DOHH2 (cell line): ENCODE measurements around the gene CCNI2.

Experiments used
- H3F3A ChIP-seq: fragments of 200-600 bp; sonication (generic), shearing (Covaris generic); 2 replicates; pipeline ENCODE4 v1.6.0; 2016; ENCODE audit warnings: antibody characterized with exemption, mild to moderate bottlenecking; ENCODE audit not compliant: control insufficient read depth, insufficient read depth
- H3K27ac ChIP-seq: fragments of 200-600 bp; sonication (generic); 2 replicates; pipeline ENCODE4 v1.5.1; 2014; ENCODE audit warnings: low read depth, mild to moderate bottlenecking, low read length, moderate library complexity
- H3K27me3 ChIP-seq: fragments of 200-600 bp; sonication (generic); 2 replicates; pipeline ENCODE4 v1.6.1; 2014; ENCODE audit warnings: mild to moderate bottlenecking, low read length, mixed read lengths; ENCODE audit not compliant: control insufficient read depth
- H3K36me3 ChIP-seq: fragments of 200-600 bp; sonication (generic); 2 replicates; pipeline ENCODE4 v1.6.1; 2014; ENCODE audit warnings: mild to moderate bottlenecking, low read length, moderate library complexity, mixed read lengths; ENCODE audit not compliant: control insufficient read depth
- H3K4me1 ChIP-seq: fragments of 200-600 bp; sonication (generic); 2 replicates; pipeline ENCODE4 v1.6.1; 2014; ENCODE audit warnings: mild to moderate bottlenecking, low read length, mixed read lengths; ENCODE audit not compliant: control insufficient read depth
- H3K4me2 ChIP-seq: fragments of 200-600 bp; sonication (generic); 2 replicates; pipeline ENCODE4 v1.6.0; 2014; ENCODE audit warnings: mild to moderate bottlenecking, low read length, moderate library complexity
- H3K4me3 ChIP-seq: fragments of 200-600 bp; sonication (generic); 2 replicates; pipeline ENCODE4 v1.5.1; 2014; ENCODE audit warnings: mild to moderate bottlenecking, low read length, mixed read lengths
- H3K79me2 ChIP-seq: fragments of 200-600 bp; sonication (generic); 2 replicates; pipeline ENCODE4 v1.6.1; 2014; ENCODE audit warnings: mild to moderate bottlenecking, low read length, mixed read lengths; ENCODE audit not compliant: control insufficient read depth
- H3K9me2 ChIP-seq: fragments of 200-600 bp; sonication (generic); replicated peaks from 2 replicates; pipeline ENCODE4 v1.6.1; 2014; ENCODE audit warnings: mild to moderate bottlenecking, low read length, mixed read lengths; ENCODE audit not compliant: control insufficient read depth
- H3K9me3 ChIP-seq: fragments of 200-600 bp; sonication (generic); 2 replicates; pipeline ENCODE4 v1.6.1; 2014; ENCODE audit warnings: antibody characterized with exemption, low read length, mixed read lengths; ENCODE audit not compliant: control insufficient read depth, insufficient read depth
- H4K20me1 ChIP-seq: fragments of 200-600 bp; sonication (generic); 2 replicates; pipeline ENCODE4 v1.6.0; 2014; ENCODE audit warnings: low read depth, mild to moderate bottlenecking, antibody characterized with exemption, low read length, moderate library complexity; ENCODE audit not compliant: control insufficient read depth, insufficient read depth
- EZH2phosphoT487 ChIP-seq: fragments of 200-600 bp; sonication (generic); IDR thresholded peaks from 2 replicates; pipeline ENCODE4 v1.6.1; 2017; ENCODE audit warnings: borderline replicate concordance, mild to moderate bottlenecking, antibody characterized with exemption, low read length, moderate library complexity, mixed read lengths
- TF ChIP-seq, protein P1 (sequence below): fragments of 200-600 bp; sonication (generic); IDR thresholded peaks from one replicate; pipeline ENCODE4 v1.5.1; 2014; ENCODE audit warnings: antibody characterized with exemption, mild to moderate bottlenecking, low read depth, low read length; ENCODE audit not compliant: poor library complexity, severe bottlenecking

Gene CCNI2

DNA sequence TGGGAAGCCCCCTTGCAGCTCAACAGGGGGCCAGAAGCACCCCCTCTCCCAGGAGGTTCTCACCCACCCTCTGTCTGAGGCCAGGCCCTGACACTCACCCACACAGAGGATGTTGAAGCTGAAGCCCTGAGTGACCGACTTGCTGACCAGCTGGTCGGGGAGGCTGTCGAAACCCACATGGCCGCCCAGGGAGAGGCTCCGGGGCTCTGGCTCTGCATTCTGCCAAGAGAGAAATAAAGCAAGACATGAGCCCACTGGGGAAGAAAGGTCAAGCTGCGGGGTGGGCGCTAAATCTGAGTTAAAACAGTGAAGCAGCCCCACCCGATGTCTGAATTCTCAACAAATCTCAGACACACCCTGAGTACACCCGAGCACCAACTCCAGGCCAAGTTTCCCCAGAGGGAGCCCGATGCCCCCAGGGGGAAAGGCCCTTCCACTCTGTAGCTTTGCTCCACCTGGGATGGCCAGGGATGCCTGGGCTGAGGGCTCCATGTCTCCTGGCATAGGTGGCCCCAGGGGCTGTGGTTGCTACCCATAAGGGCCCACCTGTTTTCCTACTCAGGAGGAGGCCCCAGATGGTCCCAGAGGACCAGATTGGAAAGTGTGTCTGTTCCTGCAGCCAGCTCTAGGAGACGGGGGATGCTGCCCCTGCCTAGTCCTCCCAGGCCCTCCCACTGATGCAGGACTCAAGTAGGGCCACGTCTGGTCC lies 18.2 kb downstream of the CCNI2 start:
- Histone ChIP-seq H3K4me1 (no peaks in the 10 kb centered on the region), H3K4me3 (no peak overlapping the region), H3F3A (no peaks in the 10 kb centered on the region), H3K9me2 (no peaks in the 10 kb centered on the region), H4K20me1 (no peaks in the 10 kb centered on the region), H3K27ac (no peak overlapping the region), H3K9me3 (no peaks in the 10 kb centered on the region), H3K36me3 (no peaks in the 10 kb centered on the region), H3K4me2 (no peak overlapping the region), H3K27me3 (peaks cover 4% of the 10 kb centered on the region), H3K79me2 (no peaks in the 10 kb centered on the region)
- TF ChIP-seq, protein P1, sequence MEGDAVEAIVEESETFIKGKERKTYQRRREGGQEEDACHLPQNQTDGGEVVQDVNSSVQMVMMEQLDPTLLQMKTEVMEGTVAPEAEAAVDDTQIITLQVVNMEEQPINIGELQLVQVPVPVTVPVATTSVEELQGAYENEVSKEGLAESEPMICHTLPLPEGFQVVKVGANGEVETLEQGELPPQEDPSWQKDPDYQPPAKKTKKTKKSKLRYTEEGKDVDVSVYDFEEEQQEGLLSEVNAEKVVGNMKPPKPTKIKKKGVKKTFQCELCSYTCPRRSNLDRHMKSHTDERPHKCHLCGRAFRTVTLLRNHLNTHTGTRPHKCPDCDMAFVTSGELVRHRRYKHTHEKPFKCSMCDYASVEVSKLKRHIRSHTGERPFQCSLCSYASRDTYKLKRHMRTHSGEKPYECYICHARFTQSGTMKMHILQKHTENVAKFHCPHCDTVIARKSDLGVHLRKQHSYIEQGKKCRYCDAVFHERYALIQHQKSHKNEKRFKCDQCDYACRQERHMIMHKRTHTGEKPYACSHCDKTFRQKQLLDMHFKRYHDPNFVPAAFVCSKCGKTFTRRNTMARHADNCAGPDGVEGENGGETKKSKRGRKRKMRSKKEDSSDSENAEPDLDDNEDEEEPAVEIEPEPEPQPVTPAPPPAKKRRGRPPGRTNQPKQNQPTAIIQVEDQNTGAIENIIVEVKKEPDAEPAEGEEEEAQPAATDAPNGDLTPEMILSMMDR, result no peak
- TF ChIP-seq EZH2phosphoT487, result no peak

DNA sequence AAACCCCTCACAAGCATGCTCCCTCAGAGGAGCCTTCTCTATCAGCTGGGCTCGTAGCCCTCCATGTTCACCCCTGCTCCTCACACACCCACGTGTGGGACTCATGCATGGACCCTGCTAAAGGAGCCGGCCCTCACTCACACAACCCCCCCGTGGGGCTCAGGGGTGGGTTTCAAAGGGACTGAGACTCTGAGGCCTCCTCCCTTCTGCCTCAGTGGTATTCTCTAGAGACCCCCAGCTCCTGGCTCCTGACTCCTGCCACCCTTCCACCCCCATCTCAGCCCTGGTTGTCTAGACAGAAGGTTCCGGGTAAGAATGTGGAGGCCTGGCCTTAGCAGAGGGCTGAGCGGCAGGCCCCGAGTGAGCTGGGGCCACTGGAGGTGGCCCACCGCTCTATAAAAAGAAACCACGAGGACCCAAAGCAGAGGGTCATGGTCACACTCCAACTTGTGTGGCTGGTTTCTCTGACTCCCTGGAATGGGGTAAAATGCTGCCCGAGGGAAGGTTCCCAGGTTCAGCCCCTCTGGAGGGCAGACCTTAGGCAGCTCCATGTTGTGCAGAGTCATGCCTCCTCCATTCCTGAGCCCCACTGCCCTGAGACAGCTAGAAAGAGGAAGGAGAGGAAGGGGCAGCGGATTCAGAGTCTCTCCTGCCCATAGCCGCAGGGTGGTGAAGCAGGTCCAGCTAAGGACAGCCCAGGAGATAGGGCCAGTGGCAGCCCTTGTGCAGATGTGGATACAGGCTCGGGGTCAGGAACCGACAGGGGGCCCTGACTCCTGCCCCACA lies 19.0 kb downstream of the CCNI2 start:
- Histone ChIP-seq H3K27ac (no peak overlapping the region), H3K79me2 (no peaks in the 10 kb centered on the region), H3K36me3 (no peaks in the 10 kb centered on the region), H3K27me3 (peaks cover 4% of the 10 kb centered on the region), H3K9me3 (no peaks in the 10 kb centered on the region), H3K9me2 (no peaks in the 10 kb centered on the region), H4K20me1 (no peaks in the 10 kb centered on the region), H3F3A (no peaks in the 10 kb centered on the region), H3K4me1 (no peaks in the 10 kb centered on the region), H3K4me3 (no peak overlapping the region), H3K4me2 (no peak overlapping the region)
- TF ChIP-seq, protein P1, result no peak
- TF ChIP-seq EZH2phosphoT487, result no peak

DNA sequence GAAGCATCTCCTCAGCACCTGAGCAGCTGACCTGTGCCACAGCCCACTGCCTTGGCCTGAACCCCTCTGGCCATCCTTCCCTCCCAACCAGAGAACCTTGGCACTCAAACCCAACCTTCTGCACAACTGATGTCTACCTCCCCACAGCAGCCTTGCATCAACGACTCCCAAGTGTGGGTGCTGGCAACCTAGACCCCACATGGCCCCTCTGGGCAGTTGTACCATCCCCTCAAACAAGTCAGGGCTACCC lies 19.5 kb downstream of the CCNI2 start:
- H3F3A ChIP-seq, result no peaks in the 10 kb centered on the region
- no peaks in the 10 kb centered on the region for H3K9me3 ChIP-seq
- H3K4me2 ChIP-seq, result no peak overlapping the region
- H3K4me1 ChIP-seq, result no peaks in the 10 kb centered on the region
- no peaks in the 10 kb centered on the region for H3K79me2 ChIP-seq
- H3K4me3 ChIP-seq, result no peak overlapping the region
- peaks cover 4% of the 10 kb centered on the region for H3K27me3 ChIP-seq
- TF ChIP-seq, protein P1, result no peak
- TF ChIP-seq EZH2phosphoT487, result no peak
- H3K36me3 ChIP-seq, result no peaks in the 10 kb centered on the region
- no peaks in the 10 kb centered on the region for H3K9me2 ChIP-seq
- no peak overlapping the region for H3K27ac ChIP-seq
- no peaks in the 10 kb centered on the region for H4K20me1 ChIP-seq
